GM19467 (cell line): Measurements from ENCODE around the gene BRI3BP.
"Not testable (repeated sequence)": the region's sequence is repeated elsewhere in the genome, so short reads cannot be mapped to it uniquely, and the experiment has no call there.

ENCODE experiments used
- ATAC-seq: cut with Tn5 transposase; IDR thresholded peaks from one replicate; pipeline ENCODE4 v1.9.1; 2021; ENCODE audit warnings: mild to moderate bottlenecking, moderate library complexity; ENCODE audit not compliant: unreplicated experiment

Gene BRI3BP

GRCh38 chr12:125065021-125065918 lies 71.8 kb downstream of the BRI3BP start, which contains the start of gene AACS:
AACS (plus strand) TSS chr12:125065435; CDS start chr12:125065585, 150 bp downstream.
- ATAC-seq = peak; percentile 85

- no peak for ATAC-seq
These were observed 72.6 kb downstream of the BRI3BP start for GRCh38 chr12:125065919-125066570.

- ATAC-seq = no peak
These were observed 74.9 kb downstream of the BRI3BP start for GRCh38 chr12:125068391-125068790.

- ATAC-seq = no peak
These were observed 76.2 kb downstream of the BRI3BP start for GRCh38 chr12:125069616-125070015.

- no peak for ATAC-seq
These were observed 76.7 kb downstream of the BRI3BP start for GRCh38 chr12:125070112-125070511.

- no peak for ATAC-seq
These were observed 77.4 kb downstream of the BRI3BP start for GRCh38 chr12:125070661-125071390.

- no peak for ATAC-seq
These were observed 78.0 kb downstream of the BRI3BP start for GRCh38 chr12:125071456-125071855.

- ATAC-seq = no peak
These were observed 79.1 kb downstream of the BRI3BP start for GRCh38 chr12:125072496-125072895.

- ATAC-seq = not testable (repeated sequence)
These were observed 80.8 kb downstream of the BRI3BP start for GRCh38 chr12:125074294-125074693.

- ATAC-seq = no peak
These were observed 82.7 kb downstream of the BRI3BP start for GRCh38 chr12:125076103-125076502.

- no peak for ATAC-seq
These were observed 85.6 kb downstream of the BRI3BP start for GRCh38 chr12:125079084-125079483.

GRCh38 chr12:125079648-125080645 lies 86.5 kb downstream of the BRI3BP start:
- ATAC-seq = no peak
